ENCODE data around the gene PHTF2.
"Not testable (repeated sequence)": the region's sequence is repeated elsewhere in the genome, so short reads cannot be mapped to it uniquely, and the experiment has no call there.

The PHTF2 gene

GRCh38 chr7:77983973-77984372, 185.4 kb downstream of the PHTF2 start:
- no peak for DNase-seq (ENCODE audit: low read depth in 2 of 3, low spot score in 2 of 3)

GRCh38 chr7:77985232-77985973, 186.8 kb downstream of the PHTF2 start:
- no peak for DNase-seq (ENCODE audit: low read depth in 2 of 3, low spot score in 2 of 3)

GRCh38 chr7:77985974-77986339, 187.4 kb downstream of the PHTF2 start:
- DNase-seq (ENCODE audit: low read depth in 2 of 3, low spot score in 2 of 3) = no peak

- DNase-seq (ENCODE audit: low read depth in 2 of 3, low spot score in 2 of 3) = no peak
These were observed 191.5 kb downstream of the PHTF2 start for GRCh38 chr7:77989981-77990566.

GRCh38 chr7:77991656-77992055, 193.1 kb downstream of the PHTF2 start:
- no peak for DNase-seq (ENCODE audit: low read depth in 2 of 3, low spot score in 2 of 3)

GRCh38 chr7:77993838-77994237, 195.3 kb downstream of the PHTF2 start:
- DNase-seq (ENCODE audit: low read depth in 2 of 3, low spot score in 2 of 3) = no peak

- DNase-seq (ENCODE audit: low read depth in 2 of 3, low spot score in 2 of 3) = no peak
These were observed 197.1 kb downstream of the PHTF2 start for GRCh38 chr7:77995717-77996116.

- DNase-seq (ENCODE audit: low read depth in 2 of 3, low spot score in 2 of 3) = not testable (repeated sequence)
These were observed 200.6 kb downstream of the PHTF2 start for GRCh38 chr7:77999168-77999567.

- no peak for DNase-seq (ENCODE audit: low read depth in 2 of 3, low spot score in 2 of 3)
These were observed 203.4 kb downstream of the PHTF2 start for GRCh38 chr7:78002021-78002420.

- DNase-seq (ENCODE audit: low read depth in 2 of 3, low spot score in 2 of 3) = no peak
These were observed 204.1 kb downstream of the PHTF2 start for GRCh38 chr7:78002715-78003114.

GRCh38 chr7:78006063-78006755, 207.6 kb downstream of the PHTF2 start:
- no peak for DNase-seq (ENCODE audit: low read depth in 2 of 3, low spot score in 2 of 3)

Measured in activated CD8-positive, alpha-beta memory T cell treated with anti-CD3 and anti-CD28 coated beads for 48 hours (primary cell).